ENCODE data around the gene GPX8. TPM values are rescaled to one million over a fixed set of nuclear protein-coding genes. Genes with fewer than 3 reads are reported as not detected.

GPX8 gene
- total RNA-seq, 3 donors from 2014 or later = 1.9 to 9.5 (median 8.6) TPM

GRCh38 chr5:55134053-55134722 lies 25.8 kb upstream of the GPX8 start:
- Histone ChIP-seq H3K9me3 (no peaks in the 10 kb centered on the region), H3K4me3 (no peak overlapping the region), H3K36me3 (ENCODE audit: low read depth) (no peaks in the 10 kb centered on the region), H3K4me1 (ENCODE audit: low read depth) (no peaks in the 10 kb centered on the region)
- TF ChIP-seq CTCF (IDR thresholded peaks at IDR 0.05) = no peak
- no peak for ATAC-seq
- DNase-seq = no peak
- intact Hi-C loops (cut with DNase I, micrococcal nuclease) = no loop called here

- TF ChIP-seq CTCF (IDR thresholded peaks at IDR 0.05) = no peak
- DNase-seq = no peak
- Histone ChIP-seq H3K4me3 (no peak overlapping the region), H3K4me1 (ENCODE audit: low read depth) (no peaks in the 10 kb centered on the region), H3K36me3 (ENCODE audit: low read depth) (no peaks in the 10 kb centered on the region), H3K9me3 (no peaks in the 10 kb centered on the region)
- no peak for ATAC-seq
- intact Hi-C loops (cut with DNase I, micrococcal nuclease) = no loop called here
These were observed 23.4 kb upstream of the GPX8 start for GRCh38 chr5:55136521-55136920.

- Histone ChIP-seq H3K4me1 (ENCODE audit: low read depth) (no peaks in the 10 kb centered on the region), H3K36me3 (ENCODE audit: low read depth) (no peaks in the 10 kb centered on the region), H3K4me3 (no peak overlapping the region), H3K9me3 (no peaks in the 10 kb centered on the region)
- no peak for TF ChIP-seq CTCF (IDR thresholded peaks at IDR 0.05)
- ATAC-seq (no peak), DNase-seq (no peak)
- intact Hi-C loops (cut with DNase I, micrococcal nuclease) = loop anchor here (10.0 kb wide), 2 partner anchors 196 to 236 kb away; no protein-coding TSS in a partner anchor
These were observed 18.9 kb upstream of the GPX8 start for GRCh38 chr5:55140908-55141665.

GRCh38 chr5:55141945-55142690 lies 17.9 kb upstream of the GPX8 start:
- DNase-seq = no peak
- intact Hi-C loops (cut with DNase I, micrococcal nuclease) = loop anchor here (10.0 kb wide), 2 partner anchors 197 to 237 kb away; no protein-coding TSS in a partner anchor
- TF ChIP-seq CTCF (IDR thresholded peaks at IDR 0.05) = no peak
- H3K4me1 ChIP-seq (ENCODE audit: low read depth) = no peaks in the 10 kb centered on the region
- no peaks in the 10 kb centered on the region for H3K36me3 ChIP-seq (ENCODE audit: low read depth)
- no peak for ATAC-seq
- H3K9me3 ChIP-seq = no peaks in the 10 kb centered on the region
- no peak overlapping the region for H3K4me3 ChIP-seq

GRCh38 chr5:55143624-55144023 lies 16.3 kb upstream of the GPX8 start:
- intact Hi-C loops (cut with DNase I, micrococcal nuclease) = loop anchor here (10.0 kb wide), 2 partner anchors 199 to 239 kb away; no protein-coding TSS in a partner anchor

More at GRCh38 chr5:55143624-55144023, 16.3 kb upstream of the GPX8 start:
- ATAC-seq = no peak
- DNase-seq = no peak
- H3K9me3 ChIP-seq = no peaks in the 10 kb centered on the region
- H3K4me3 ChIP-seq = no peak overlapping the region
- no peaks in the 10 kb centered on the region for H3K36me3 ChIP-seq (ENCODE audit: low read depth)
- no peaks in the 10 kb centered on the region for H3K4me1 ChIP-seq (ENCODE audit: low read depth)
- TF ChIP-seq CTCF (IDR thresholded peaks at IDR 0.05) = no peak
